T47D (cell line): ENCODE data around the gene SPSB4.

Experiments
- DNase-seq, 2 experiments: peaks; one replicate each; pipeline versions ENCODE4 v3.0.0 to v3.0.0-alpha.2; 2011 to 2012; ENCODE audit warnings: low read depth in 1 of 2, low spot score in 1 of 2
- JUND ChIP-seq: IDR thresholded peaks from 2 replicates; pipeline ENCODE4 v1.6.1; 2012; ENCODE audit warnings: low read depth
- in situ Hi-C: cut with HindIII; loops from 2 replicates; pipeline ENCODE4 v1.10.0; 2016; ENCODE audit warnings: low sequenced_read_pairs, low pct_unique_long_range_greater_than_20kb

Gene SPSB4

DNA sequence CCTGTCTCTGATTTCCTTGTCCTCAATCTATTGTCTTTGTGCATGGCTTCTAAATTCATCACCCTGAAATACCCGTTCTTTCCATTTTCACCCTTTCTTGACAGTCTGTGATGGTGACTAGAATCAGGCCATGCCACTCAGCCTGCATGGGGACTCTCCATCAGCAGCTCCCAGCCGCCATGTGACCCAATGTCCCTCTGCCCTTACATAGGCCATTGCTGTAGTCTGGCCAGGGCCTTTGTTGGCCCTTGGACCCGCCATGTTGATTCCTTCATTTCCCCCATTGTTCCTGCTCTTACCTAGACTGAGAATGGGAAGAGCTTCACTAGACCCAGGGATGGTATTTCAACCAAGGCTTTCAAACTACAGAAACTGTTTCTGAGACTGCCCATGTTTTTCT is 45.8 kb downstream of the SPSB4 start:
- in situ Hi-C loops = no loop called here
- no peak for TF ChIP-seq JUND
- no peak for DNase-seq

GRCh38 chr3:141100112-141100511 is 49.0 kb downstream of the SPSB4 start:
- no peak for DNase-seq
- in situ Hi-C loops = no loop called here
- TF ChIP-seq JUND = no peak

DNA sequence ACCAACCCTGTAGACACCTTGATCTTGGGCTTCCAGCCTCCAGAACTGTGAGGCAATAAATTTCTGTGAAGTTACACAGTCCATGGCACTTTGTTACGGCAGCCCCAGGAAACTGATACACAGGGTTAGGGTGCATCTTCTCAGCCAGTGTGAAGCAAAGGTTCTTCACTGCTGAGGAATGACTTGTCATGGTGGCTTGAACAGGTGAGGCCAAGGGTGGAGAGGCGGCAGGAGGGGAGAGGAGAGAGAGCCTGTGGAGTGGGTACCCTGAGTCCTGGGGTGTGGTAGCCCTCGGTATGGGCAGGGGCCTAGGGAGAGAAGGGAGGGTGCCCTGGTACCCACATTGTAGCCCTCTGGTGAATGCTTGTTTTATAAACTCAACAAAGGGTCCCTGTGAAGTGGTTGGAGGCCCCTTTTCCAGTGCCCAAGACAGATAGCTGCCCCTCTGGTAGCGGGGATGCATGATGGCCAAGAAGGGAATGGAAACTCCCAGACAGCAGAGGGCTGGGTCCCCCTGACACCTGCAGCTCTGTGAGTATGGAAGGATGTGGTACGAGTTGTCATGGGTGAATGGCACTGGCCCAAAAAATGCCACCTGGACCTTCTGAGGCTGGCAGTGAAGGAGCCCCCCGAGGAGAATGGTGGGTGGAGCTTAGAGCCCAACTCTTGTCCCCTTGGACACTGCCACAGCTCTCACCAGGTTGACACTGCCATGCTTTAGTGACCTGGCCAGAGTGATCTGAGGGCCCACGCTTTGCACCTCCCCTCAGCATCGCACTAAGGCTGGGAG is 49.6 kb downstream of the SPSB4 start:
- no peak for DNase-seq
- in situ Hi-C loops = no loop called here
- no peak for TF ChIP-seq JUND

DNA sequence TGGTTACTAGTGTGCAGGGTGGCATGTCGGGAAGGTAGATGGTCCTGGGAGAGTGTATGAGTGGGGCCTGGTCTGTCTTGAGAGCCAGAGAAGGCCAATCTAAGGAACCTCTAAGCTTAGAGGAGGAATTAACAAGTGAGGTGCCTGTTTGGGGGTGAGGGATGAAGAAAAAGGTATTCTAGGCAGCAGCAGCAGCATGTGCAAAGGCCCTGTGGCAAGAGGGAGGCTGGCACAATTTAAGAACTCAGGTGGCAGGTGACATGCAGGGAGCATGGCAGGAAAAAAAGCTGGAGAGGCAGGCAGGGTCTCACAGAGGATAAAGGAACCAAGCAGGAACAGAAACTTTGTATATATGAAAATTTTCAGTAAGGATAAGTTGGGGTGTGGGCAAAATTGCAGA is 51.2 kb downstream of the SPSB4 start:
- TF ChIP-seq JUND = no peak
- in situ Hi-C loops = no loop called here
- no peak for DNase-seq

- in situ Hi-C loops = no loop called here
- TF ChIP-seq JUND = no peak
- DNase-seq = no peak
Measured at GRCh38 chr3:141103067-141103466, 51.9 kb downstream of the SPSB4 start.

GRCh38 chr3:141103503-141103902 is 52.4 kb downstream of the SPSB4 start:
- no peak for TF ChIP-seq JUND
- no peak for DNase-seq
- in situ Hi-C loops = no loop called here

- no peak for TF ChIP-seq JUND
- no peak for DNase-seq
- in situ Hi-C loops = no loop called here
Measured at GRCh38 chr3:141104151-141104821, 53.1 kb downstream of the SPSB4 start.

- peak; percentile 83 to 91 for DNase-seq
- in situ Hi-C loops = no loop called here
Measured at GRCh38 chr3:141105828-141106628, 54.9 kb downstream of the SPSB4 start.

GRCh38 chr3:141106842-141107241 is 55.7 kb downstream of the SPSB4 start:
- no peak for TF ChIP-seq JUND
- DNase-seq = no peak
- in situ Hi-C loops = no loop called here

More at GRCh38 chr3:141105828-141106628, 54.9 kb downstream of the SPSB4 start:
- no peak for TF ChIP-seq JUND

GRCh38 chr3:141108039-141108438 is 56.9 kb downstream of the SPSB4 start:
- in situ Hi-C loops = no loop called here
- no peak for TF ChIP-seq JUND
- DNase-seq = no peak

DNA sequence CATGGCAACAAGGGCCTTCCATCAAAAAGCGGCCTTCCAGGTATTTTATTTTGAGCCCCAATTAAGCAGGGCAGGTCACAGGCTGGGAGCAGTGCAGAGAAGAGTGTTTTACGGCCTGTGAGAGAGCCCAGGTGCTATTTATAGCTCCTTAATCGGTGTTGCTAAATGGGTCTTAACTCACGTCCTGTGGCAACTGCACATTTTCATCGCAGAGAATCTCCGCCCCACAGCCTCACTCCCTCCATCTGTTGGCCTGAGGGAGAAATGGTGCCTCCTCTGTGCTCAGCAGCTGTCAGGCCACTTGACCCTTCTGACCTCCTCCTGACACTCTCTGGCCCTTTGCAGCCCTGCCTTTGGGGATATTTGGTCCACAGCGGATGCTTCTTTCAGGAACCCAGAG is 58.6 kb downstream of the SPSB4 start:
- in situ Hi-C loops = no loop called here
- TF ChIP-seq JUND = no peak
- no peak for DNase-seq

GRCh38 chr3:141110322-141110721 is 59.2 kb downstream of the SPSB4 start:
- no peak for TF ChIP-seq JUND
- no peak for DNase-seq
- in situ Hi-C loops = no loop called here
